Right atrium auricular region (tissue), 2 donors: ENCODE measurements around the gene SHMT2. TPM values are rescaled to one million over a fixed set of nuclear protein-coding genes. Genes with fewer than 3 reads are reported as not detected.

Source experiments
- DNase-seq: peaks from one replicate; pipeline ENCODE4 v3.0.0-alpha.2; 2019; ENCODE audit warnings: low spot score
- H3K27ac ChIP-seq, 2 donors: fragments of 200-600 bp; sonication (generic); 1 replicate in 1 of 2; 2 replicates in 1 of 2; pipeline ENCODE4 v1.5.1; 2016 to 2019
- H3K27me3 ChIP-seq, 2 donors: fragments of 200-600 bp; sonication (generic); one replicate each; pipeline versions ENCODE4 v1.5.1 to v1.6.0; 2017 to 2019
- H3K36me3 ChIP-seq: fragments of 200-600 bp; sonication (generic); one replicate; pipeline ENCODE4 v1.5.1; 2016
- H3K4me1 ChIP-seq, 2 donors: fragments of 200-600 bp; sonication (generic); one replicate each; pipeline versions ENCODE4 v1.5.1 to v1.6.0; 2017 to 2019
- H3K4me3 ChIP-seq, 2 donors: fragments of 200-600 bp; sonication (generic); 1 replicate in 1 of 2; 2 replicates in 1 of 2; pipeline ENCODE4 v1.5.1; 2017 to 2019; ENCODE audit warnings: mild to moderate bottlenecking in 1 of 2, moderate library complexity in 1 of 2
- H3K9me3 ChIP-seq, 2 donors: fragments of 200-600 bp; sonication (generic); one replicate each; pipeline ENCODE4 v1.5.1; 2019
- total RNA-seq, 2 donors: library from RNA; depleted of rRNA; stranded (reverse); fragments of >200 nt; gene quantifications; one replicate each; pipeline ENCODE4 v1.1.0, GENCODE V29; 2016
- TF ChIP-seq, protein P1 (sequence below), 2 donors: fragments of 200-600 bp; sonication (generic); IDR thresholded peaks; one replicate each; pipeline ENCODE4 v1.5.1; 2019; ENCODE audit warnings: antibody characterized with exemption in 2 of 2

The SHMT2 gene
- total RNA-seq, 2 donors from 2014 or later: 16.6 to 33.0 TPM

DNA sequence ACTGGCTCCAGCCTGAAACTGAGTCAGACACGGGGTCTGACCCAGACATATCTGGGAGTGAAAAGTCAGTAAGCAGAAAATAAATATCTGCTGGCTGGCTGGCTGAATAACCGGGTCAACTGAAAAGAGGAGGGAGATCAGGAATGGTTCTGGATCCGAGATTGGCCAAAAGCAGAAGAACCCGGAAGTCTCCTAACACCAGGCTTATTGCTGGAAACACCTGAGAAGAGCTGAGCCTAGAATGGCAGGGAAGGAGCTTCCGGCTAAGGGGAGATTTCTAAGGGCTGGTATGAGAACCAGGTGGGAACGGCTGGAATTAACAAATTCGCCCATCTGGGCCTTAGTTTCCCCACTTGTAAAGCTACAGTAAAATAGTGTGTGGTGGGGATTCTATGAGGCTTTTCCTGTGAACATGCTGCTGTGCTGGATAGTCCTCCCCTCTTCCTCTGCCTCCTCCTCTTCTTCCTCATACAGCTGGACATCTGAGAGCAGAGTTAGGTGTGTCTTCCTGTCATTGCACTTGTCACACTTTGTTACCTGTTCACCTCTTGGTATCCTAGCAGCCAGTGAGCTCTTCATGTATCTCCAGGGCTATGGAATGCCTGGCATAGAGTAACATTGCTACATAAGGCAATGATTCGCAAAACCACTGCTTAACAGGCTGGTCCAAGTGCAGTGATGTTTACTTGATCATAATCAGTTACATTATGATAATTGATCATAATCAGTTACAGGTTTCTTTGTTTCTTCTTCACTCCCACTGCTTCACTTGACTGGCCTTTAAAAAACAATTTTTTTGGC lies 2.0 kb upstream of the SHMT2 start:
- TF ChIP-seq, protein P1, sequence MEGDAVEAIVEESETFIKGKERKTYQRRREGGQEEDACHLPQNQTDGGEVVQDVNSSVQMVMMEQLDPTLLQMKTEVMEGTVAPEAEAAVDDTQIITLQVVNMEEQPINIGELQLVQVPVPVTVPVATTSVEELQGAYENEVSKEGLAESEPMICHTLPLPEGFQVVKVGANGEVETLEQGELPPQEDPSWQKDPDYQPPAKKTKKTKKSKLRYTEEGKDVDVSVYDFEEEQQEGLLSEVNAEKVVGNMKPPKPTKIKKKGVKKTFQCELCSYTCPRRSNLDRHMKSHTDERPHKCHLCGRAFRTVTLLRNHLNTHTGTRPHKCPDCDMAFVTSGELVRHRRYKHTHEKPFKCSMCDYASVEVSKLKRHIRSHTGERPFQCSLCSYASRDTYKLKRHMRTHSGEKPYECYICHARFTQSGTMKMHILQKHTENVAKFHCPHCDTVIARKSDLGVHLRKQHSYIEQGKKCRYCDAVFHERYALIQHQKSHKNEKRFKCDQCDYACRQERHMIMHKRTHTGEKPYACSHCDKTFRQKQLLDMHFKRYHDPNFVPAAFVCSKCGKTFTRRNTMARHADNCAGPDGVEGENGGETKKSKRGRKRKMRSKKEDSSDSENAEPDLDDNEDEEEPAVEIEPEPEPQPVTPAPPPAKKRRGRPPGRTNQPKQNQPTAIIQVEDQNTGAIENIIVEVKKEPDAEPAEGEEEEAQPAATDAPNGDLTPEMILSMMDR (IDR thresholded peaks at IDR 0.05): no peak
- Histone ChIP-seq H3K9me3 (no peaks in the 10 kb centered on the region), H3K4me1 (peaks cover 0 to 49% of the 10 kb centered on the region in 2 donors), H3K27me3 (peaks cover 18 to 36% of the 10 kb centered on the region in 2 donors), H3K27ac (no peak overlapping the region), H3K36me3 (peaks cover 13% of the 10 kb centered on the region), H3K4me3 (peak overlapping the region in 1 of 2 donors; percentile 32)
- DNase-seq: no peak

DNA sequence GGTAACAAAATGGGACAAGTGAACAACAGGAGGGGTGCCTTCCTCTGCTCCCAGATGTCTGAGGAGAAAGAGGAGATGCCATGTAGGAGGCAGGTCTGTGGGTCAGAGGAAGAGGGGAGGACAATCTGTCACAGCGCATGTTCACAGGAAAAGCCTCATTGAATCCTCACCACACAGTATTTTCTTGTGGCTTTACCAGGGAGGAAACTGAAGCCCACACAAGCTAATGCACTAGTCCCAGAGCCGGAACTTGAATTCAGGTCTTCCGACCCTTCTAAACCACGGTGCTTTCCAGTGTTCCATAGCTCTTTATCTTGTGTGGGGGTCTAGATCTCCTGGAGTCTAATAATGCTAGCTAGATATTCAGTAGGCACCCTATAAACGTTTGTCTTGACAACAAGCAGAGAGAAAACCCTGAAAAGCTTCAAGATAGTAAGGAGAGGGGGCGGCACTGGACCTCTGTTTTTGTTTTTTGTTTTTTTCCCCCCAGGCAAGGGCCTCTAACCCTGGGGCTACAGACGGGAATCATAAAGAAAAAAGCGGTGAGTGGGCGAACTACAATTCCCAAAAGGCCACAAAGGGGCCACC lies 371 bp upstream of the SHMT2 start:
- Histone ChIP-seq H3K4me1 (peaks cover 0 to 49% of the 10 kb centered on the region in 2 donors), H3K27ac (peak overlapping the region; percentile 75 to 82), H3K9me3 (no peaks in the 10 kb centered on the region), H3K27me3 (peaks cover 18 to 22% of the 10 kb centered on the region in 2 donors), H3K4me3 (peak overlapping the region; percentile 65 to 67), H3K36me3 (peaks cover 29% of the 10 kb centered on the region)
- DNase-seq: no peak
- TF ChIP-seq, protein P1 (IDR thresholded peaks at IDR 0.05): peak in 1 of 2 donors; percentile 46

DNA sequence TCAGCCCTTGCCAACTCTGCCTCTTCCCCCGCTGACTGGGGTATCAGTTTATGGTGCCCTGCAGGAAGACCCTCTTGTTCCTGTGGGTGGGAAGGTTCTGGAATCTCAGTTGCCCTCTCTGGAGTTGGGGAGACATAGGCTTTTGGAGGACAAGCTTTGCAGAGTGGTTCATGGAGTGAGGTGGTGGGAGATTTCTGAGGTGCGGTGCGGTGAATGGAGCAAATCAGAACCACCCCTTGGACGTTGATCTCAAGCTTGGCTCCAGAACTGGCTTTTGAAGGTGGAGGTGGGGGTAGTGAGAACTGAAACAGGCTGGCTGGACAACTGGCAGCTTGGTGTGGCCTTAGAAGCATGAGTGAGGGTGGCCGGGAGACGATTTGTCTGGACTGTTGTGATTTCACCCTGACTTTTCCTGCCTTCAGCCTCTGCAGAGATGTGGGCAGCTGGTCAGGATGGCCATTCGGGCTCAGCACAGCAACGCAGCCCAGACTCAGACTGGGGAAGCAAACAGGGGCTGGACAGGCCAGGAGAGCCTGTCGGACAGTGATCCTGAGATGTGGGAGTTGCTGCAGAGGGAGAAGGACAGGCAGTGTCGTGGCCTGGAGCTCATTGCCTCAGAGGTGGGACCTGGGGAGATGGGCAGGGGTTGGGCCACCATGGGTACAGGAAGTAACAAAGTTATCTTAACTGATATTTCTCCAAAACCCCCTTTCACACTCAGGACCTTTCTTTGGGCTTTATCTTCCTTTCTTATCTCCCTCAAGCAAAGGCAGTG lies 1.1 kb downstream of the SHMT2 start:
- Histone ChIP-seq H3K27me3 (peaks cover 7 to 14% of the 10 kb centered on the region in 2 donors), H3K27ac (peak overlapping the region; percentile 75 to 82), H3K9me3 (no peaks in the 10 kb centered on the region), H3K4me3 (peak overlapping the region; percentile 65 to 67), H3K4me1 (peaks cover 0 to 43% of the 10 kb centered on the region in 2 donors), H3K36me3 (peaks cover 29% of the 10 kb centered on the region)
- no peak for DNase-seq
- TF ChIP-seq, protein P1 (IDR thresholded peaks at IDR 0.05): no peak

DNA sequence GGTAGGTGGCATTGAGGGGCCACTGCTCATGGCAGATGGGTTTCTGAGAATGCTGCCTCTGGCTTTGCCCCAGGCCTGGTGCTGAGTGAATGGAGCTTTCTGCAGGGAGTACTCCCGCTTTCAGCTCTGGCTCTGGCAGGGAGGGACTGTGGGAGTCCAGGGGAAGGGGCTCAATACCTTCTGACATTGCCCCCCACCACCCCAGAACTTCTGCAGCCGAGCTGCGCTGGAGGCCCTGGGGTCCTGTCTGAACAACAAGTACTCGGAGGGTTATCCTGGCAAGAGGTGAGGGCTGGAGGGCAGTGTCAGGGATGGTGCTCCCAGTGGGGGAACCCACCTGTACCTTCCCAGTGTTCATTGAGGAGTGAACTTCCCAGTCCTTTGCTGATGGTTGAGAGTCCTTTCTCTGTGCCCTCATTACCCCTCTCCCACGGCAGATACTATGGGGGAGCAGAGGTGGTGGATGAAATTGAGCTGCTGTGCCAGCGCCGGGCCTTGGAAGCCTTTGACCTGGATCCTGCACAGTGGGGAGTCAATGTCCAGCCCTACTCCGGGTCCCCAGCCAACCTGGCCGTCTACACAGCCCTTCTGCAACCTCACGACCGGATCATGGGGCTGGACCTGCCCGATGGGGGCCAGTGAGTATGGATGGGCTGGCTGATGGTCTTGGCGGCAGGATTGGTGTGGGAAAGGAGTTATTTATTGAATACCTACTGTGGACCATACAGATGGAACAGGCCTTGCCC lies 1.9 kb downstream of the SHMT2 start:
- TF ChIP-seq, protein P1 (IDR thresholded peaks at IDR 0.05): no peak
- Histone ChIP-seq H3K4me1 (peaks cover 0 to 45% of the 10 kb centered on the region in 2 donors), H3K9me3 (no peaks in the 10 kb centered on the region), H3K27ac (no peak overlapping the region), H3K36me3 (peaks cover 29% of the 10 kb centered on the region), H3K4me3 (no peak overlapping the region), H3K27me3 (peaks cover 6 to 10% of the 10 kb centered on the region in 2 donors)
- no peak for DNase-seq

DNA sequence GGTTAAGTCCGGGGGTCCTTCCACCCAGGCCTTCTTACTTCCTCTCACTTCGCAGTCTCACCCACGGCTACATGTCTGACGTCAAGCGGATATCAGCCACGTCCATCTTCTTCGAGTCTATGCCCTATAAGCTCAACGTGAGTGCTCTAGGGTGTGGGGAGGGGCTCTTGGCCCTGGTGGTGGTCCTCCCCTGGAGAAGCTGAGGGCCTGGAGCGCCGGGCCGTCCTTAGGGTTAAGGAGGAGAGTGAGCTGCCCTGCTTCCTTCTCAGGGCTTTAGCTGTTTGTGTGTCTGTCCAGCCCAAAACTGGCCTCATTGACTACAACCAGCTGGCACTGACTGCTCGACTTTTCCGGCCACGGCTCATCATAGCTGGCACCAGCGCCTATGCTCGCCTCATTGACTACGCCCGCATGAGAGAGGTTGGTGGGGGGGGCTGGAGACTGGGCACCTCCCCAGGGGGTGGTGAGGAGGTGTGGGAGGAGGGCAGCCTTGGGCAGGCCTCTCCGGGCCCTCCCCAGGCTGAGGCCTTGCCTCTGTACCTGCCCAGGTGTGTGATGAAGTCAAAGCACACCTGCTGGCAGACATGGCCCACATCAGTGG lies 2.7 kb downstream of the SHMT2 start:
- Histone ChIP-seq H3K36me3 (peaks cover 29% of the 10 kb centered on the region), H3K9me3 (no peaks in the 10 kb centered on the region), H3K27me3 (peaks cover 0 to 15% of the 10 kb centered on the region in 2 donors), H3K27ac (no peak overlapping the region), H3K4me1 (peaks cover 0 to 41% of the 10 kb centered on the region in 2 donors), H3K4me3 (no peak overlapping the region)
- TF ChIP-seq, protein P1 (IDR thresholded peaks at IDR 0.05): no peak
- DNase-seq: no peak
